ENCODE results near the gene DOCK1.
A peak's percentile ranks its signal among the peaks of the same experiment; 100 is the strongest.

DOCK1 gene

GRCh38 chr10:126902157-126902556 is 3.1 kb upstream of the DOCK1 start:
- no peaks in the 10 kb centered on the region for H3K27me3 ChIP-seq (ENCODE audit: control insufficient read depth, insufficient read depth, low read length)
- H2AFZ ChIP-seq: no peak overlapping the region
- H3K27ac ChIP-seq: no peak overlapping the region
- H3K9me3 ChIP-seq (ENCODE audit: control insufficient read depth, low read length): no peaks in the 10 kb centered on the region
- H3K4me1 ChIP-seq: peaks cover 5% of the 10 kb centered on the region
- no peak overlapping the region for H3K9ac ChIP-seq
- H3K4me3 ChIP-seq (ENCODE audit: low read depth, low read length): no peak overlapping the region
- H3K4me2 ChIP-seq (ENCODE audit: low read length): no peak overlapping the region
- no peaks in the 10 kb centered on the region for H3K36me3 ChIP-seq (ENCODE audit: control insufficient read depth, insufficient read depth, low read length)
- no peak for TF ChIP-seq CTCF (IDR thresholded peaks at IDR 0.05)
- H3K79me2 ChIP-seq: peaks cover 13% of the 10 kb centered on the region

- Histone ChIP-seq H3K4me3 (ENCODE audit: low read depth, low read length) (no peak overlapping the region), H3K79me2 (peaks cover 13% of the 10 kb centered on the region), H3K27ac (no peak overlapping the region), H3K27me3 (ENCODE audit: control insufficient read depth, insufficient read depth, low read length) (no peaks in the 10 kb centered on the region), H3K4me2 (ENCODE audit: low read length) (no peak overlapping the region), H3K9me3 (ENCODE audit: control insufficient read depth, low read length) (no peaks in the 10 kb centered on the region), H2AFZ (no peak overlapping the region), H3K9ac (no peak overlapping the region), H3K4me1 (peaks cover 5% of the 10 kb centered on the region), H3K36me3 (ENCODE audit: control insufficient read depth, insufficient read depth, low read length) (no peaks in the 10 kb centered on the region)
- TF ChIP-seq CTCF (IDR thresholded peaks at IDR 0.05): no peak
Observed at GRCh38 chr10:126903656-126904360, 1.4 kb upstream of the DOCK1 start.

GRCh38 chr10:126904516-126904817 is 761 bp upstream of the DOCK1 start:
- peaks cover 5% of the 10 kb centered on the region for H3K4me1 ChIP-seq
- no peak overlapping the region for H3K27ac ChIP-seq
- no peak for TF ChIP-seq CTCF (IDR thresholded peaks at IDR 0.05)
- no peaks in the 10 kb centered on the region for H3K9me3 ChIP-seq (ENCODE audit: control insufficient read depth, low read length)
- H3K79me2 ChIP-seq: peaks cover 13% of the 10 kb centered on the region
- peak overlapping the region; percentile 61 for H3K4me3 ChIP-seq (ENCODE audit: low read depth, low read length)
- peak overlapping the region; percentile 92 for H2AFZ ChIP-seq
- H3K9ac ChIP-seq: peak overlapping the region; percentile 21
- no peaks in the 10 kb centered on the region for H3K36me3 ChIP-seq (ENCODE audit: control insufficient read depth, insufficient read depth, low read length)
- no peaks in the 10 kb centered on the region for H3K27me3 ChIP-seq (ENCODE audit: control insufficient read depth, insufficient read depth, low read length)
- peak overlapping the region; percentile 79 for H3K4me2 ChIP-seq (ENCODE audit: low read length)

- H3K4me2 ChIP-seq (ENCODE audit: low read length): peak overlapping the region; percentile 60
- peaks cover 5% of the 10 kb centered on the region for H3K4me1 ChIP-seq
- H3K4me3 ChIP-seq (ENCODE audit: low read depth, low read length): peak overlapping the region; percentile 46
- H2AFZ ChIP-seq: peak overlapping the region; percentile 88
- H3K27ac ChIP-seq: peak overlapping the region; percentile 40
- H3K9me3 ChIP-seq (ENCODE audit: control insufficient read depth, low read length): no peaks in the 10 kb centered on the region
- no peak overlapping the region for H3K9ac ChIP-seq
- TF ChIP-seq CTCF (IDR thresholded peaks at IDR 0.05): no peak
- no peaks in the 10 kb centered on the region for H3K27me3 ChIP-seq (ENCODE audit: control insufficient read depth, insufficient read depth, low read length)
- H3K79me2 ChIP-seq: peaks cover 14% of the 10 kb centered on the region
- no peaks in the 10 kb centered on the region for H3K36me3 ChIP-seq (ENCODE audit: control insufficient read depth, insufficient read depth, low read length)
Observed at GRCh38 chr10:126905776-126906703, 812 bp downstream of the DOCK1 start.

All from parathyroid adenoma (tissue), 2 donors.